ENCODE measurements around the gene ZBTB8OS. TPM values are rescaled to one million over a fixed set of nuclear protein-coding genes. Genes with fewer than 3 reads are reported as not detected.

ZBTB8OS gene
- total and polyA plus RNA-seq, 2 donors (not counting 3 experiments of a cell fraction or from before 2014, with no cell fraction given) = 28.3 to 38.0 TPM

DNA sequence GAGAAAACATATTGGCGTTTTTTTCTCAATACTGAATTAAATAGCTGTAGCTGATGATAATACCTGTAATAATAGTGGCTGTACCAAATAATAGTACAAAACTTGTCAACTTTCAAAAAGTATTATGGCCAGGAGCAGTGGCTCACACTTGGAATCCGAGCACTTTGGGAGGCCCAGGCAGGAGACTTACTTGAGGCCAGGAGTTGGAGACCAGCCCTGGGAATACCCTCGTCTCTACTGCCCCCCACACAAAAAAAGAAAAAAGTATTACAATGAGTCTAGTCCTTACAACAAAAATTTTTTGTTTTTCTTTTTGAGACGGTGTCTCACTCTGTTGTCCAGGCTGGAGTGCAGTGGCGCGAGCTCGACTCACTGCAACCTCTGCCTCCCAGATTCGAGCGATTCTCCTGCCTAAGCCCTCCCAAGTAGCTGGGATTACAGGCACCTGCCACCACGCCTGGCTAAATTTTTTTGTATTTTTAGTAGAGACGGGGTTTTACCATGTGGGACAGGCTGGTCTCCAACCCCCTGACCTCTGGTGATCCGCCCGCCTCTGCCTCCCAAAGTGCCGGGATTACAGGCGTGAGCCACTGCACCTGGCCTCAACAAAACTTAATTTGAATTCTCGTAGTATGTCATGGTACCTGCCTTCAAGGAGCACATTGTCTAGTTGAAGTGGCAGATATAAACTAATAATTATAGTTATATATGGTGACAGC is 2.1 kb upstream of the ZBTB8OS start:
- Histone ChIP-seq H2AFZ (ENCODE audit: low read depth, low read length) (no peak overlapping the region), H3K9ac (replicated peaks; ENCODE audit: extremely low read depth, insufficient read depth, low read length) (peak overlapping the region; percentile 87), H3K4me2 (ENCODE audit: insufficient read depth, low read length) (peak overlapping the region; percentile 86), H3K36me3 (ENCODE audit: control insufficient read depth in 2 of 2, extremely low read depth in 1 of 2, insufficient read depth in 2 of 2, low read length in 2 of 2) (peaks cover 8 to 14% of the 10 kb centered on the region in 2 experiments), H4K20me1 (replicated peaks; ENCODE audit: control insufficient read depth, extremely low read depth, insufficient read depth, low read length) (peaks cover 4% of the 10 kb centered on the region), H3K27ac (ENCODE audit: insufficient read depth, low read depth, low read length) (peak overlapping the region; percentile 82), H3K27me3 (ENCODE audit: control insufficient read depth in 2 of 2, insufficient read depth in 2 of 2, low read length in 2 of 2) (no peaks in the 10 kb centered on the region), H3K9me3 (replicated peaks; ENCODE audit: control insufficient read depth, insufficient read depth, low read length) (no peaks in the 10 kb centered on the region), H3K4me1 (ENCODE audit: control insufficient read depth, extremely low read depth, insufficient read depth, low read length) (peaks cover 18% of the 10 kb centered on the region), H3K9me1 (replicated peaks; ENCODE audit: control insufficient read depth, extremely low read depth, insufficient read depth, low read length) (no peaks in the 10 kb centered on the region), H3K4me3 (replicated peaks in 1 of 3; ENCODE audit: insufficient read depth in 1 of 3, low read depth in 1 of 3, low read length in 3 of 3) (peak overlapping the region in 2 of 3 experiments; percentile 67 to 85), H3K79me2 (ENCODE audit: control insufficient read depth, insufficient read depth, low read length) (peaks cover 67% of the 10 kb centered on the region)
- ChIA-PET CTCF (interaction anchor here (1.5 kb wide), 1 partner anchor 132 kb away, joined by 6 read pairs; no protein-coding TSS in a partner anchor), POLR2A (interaction anchor here (0.6 kb wide), 2 partner anchors 14 to 117 kb away, joined by 3 to 4 read pairs; no protein-coding TSS in a partner anchor)
- BruUV-seq (replicated peaks) = no TSS peak
- TF ChIP-seq, protein P1, sequence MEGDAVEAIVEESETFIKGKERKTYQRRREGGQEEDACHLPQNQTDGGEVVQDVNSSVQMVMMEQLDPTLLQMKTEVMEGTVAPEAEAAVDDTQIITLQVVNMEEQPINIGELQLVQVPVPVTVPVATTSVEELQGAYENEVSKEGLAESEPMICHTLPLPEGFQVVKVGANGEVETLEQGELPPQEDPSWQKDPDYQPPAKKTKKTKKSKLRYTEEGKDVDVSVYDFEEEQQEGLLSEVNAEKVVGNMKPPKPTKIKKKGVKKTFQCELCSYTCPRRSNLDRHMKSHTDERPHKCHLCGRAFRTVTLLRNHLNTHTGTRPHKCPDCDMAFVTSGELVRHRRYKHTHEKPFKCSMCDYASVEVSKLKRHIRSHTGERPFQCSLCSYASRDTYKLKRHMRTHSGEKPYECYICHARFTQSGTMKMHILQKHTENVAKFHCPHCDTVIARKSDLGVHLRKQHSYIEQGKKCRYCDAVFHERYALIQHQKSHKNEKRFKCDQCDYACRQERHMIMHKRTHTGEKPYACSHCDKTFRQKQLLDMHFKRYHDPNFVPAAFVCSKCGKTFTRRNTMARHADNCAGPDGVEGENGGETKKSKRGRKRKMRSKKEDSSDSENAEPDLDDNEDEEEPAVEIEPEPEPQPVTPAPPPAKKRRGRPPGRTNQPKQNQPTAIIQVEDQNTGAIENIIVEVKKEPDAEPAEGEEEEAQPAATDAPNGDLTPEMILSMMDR (IDR thresholded peaks at IDR 0.05; ENCODE audit: extremely low read depth in 1 of 2, insufficient read depth in 1 of 2, low read depth in 1 of 2, low read length in 2 of 2) = no peak
- TF ChIP-seq, protein P2, sequence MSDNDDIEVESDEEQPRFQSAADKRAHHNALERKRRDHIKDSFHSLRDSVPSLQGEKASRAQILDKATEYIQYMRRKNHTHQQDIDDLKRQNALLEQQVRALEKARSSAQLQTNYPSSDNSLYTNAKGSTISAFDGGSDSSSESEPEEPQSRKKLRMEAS (IDR thresholded peaks at IDR 0.05; ENCODE audit: insufficient read depth, insufficient read length) = no peak
- TF ChIP-seq EZH2 (IDR thresholded peaks at IDR 0.05; ENCODE audit: borderline replicate concordance, low read depth, low read length, severe bottlenecking) = no peak
- TF ChIP-seq POLR2AphosphoS5 (IDR thresholded peaks at IDR 0.05; ENCODE audit: insufficient read depth, low read depth, low read length) = no peak
- TF ChIP-seq MYC (IDR thresholded peaks at IDR 0.05; ENCODE audit: low read depth, low read length) = no peak
- no peak for TF ChIP-seq POLR2A (IDR thresholded peaks at IDR 0.05; ENCODE audit: low read depth, low read length)
- TF ChIP-seq GATA2 (IDR thresholded peaks at IDR 0.05; ENCODE audit: insufficient read depth, insufficient read length, low read depth, low read length) = no peak
- no peak for TF ChIP-seq JUN (IDR thresholded peaks at IDR 0.05; ENCODE audit: borderline replicate concordance, insufficient read depth, insufficient read length, low read depth)
- no peak for TF ChIP-seq FOS (IDR thresholded peaks at IDR 0.05; ENCODE audit: borderline replicate concordance, insufficient read depth, low read length)
- DNase-seq (ENCODE audit: low read depth, low spot score) = no peak
- dilution Hi-C loops (cut with MboI; ENCODE audit: extremely low pct_ligation_motif_present, low sequenced_read_pairs) = no loop called here
- intact Hi-C loops (cut with micrococcal nuclease) = no loop called here
- FAIRE-seq = no peak
